GM12801 (cell line): ENCODE measurements around the gene DCUN1D2.

Experiments used
- CTCF ChIP-seq: IDR thresholded peaks from one replicate; pipeline ENCODE4 v1.5.1; 2011; ENCODE audit warnings: control low read depth; ENCODE audit not compliant: insufficient read length; ENCODE audit errors: extremely low read depth

The DCUN1D2 gene

GRCh38 chr13:113442985-113443362 is 47.5 kb downstream of the DCUN1D2 start:
- no peak for TF ChIP-seq CTCF

GRCh38 chr13:113442354-113442984 is 48.0 kb downstream of the DCUN1D2 start:
- TF ChIP-seq CTCF: no peak

GRCh38 chr13:113441661-113442060 is 48.9 kb downstream of the DCUN1D2 start:
- TF ChIP-seq CTCF: no peak

- TF ChIP-seq CTCF: no peak
Observed at GRCh38 chr13:113437408-113438010, 53.0 kb downstream of the DCUN1D2 start.

GRCh38 chr13:113433391-113433916 is 57.1 kb downstream of the DCUN1D2 start:
- TF ChIP-seq CTCF: no peak

- no peak for TF ChIP-seq CTCF
Observed at GRCh38 chr13:113432506-113433270, 57.8 kb downstream of the DCUN1D2 start.

GRCh38 chr13:113431171-113431570 is 59.3 kb downstream of the DCUN1D2 start:
- no peak for TF ChIP-seq CTCF
